GM19372 (cell line): ENCODE data around the gene ZNF19.
"Not testable (repeated sequence)": the region's sequence is repeated elsewhere in the genome, so short reads cannot be mapped to it uniquely, and the experiment has no call there.

Source experiments
- ATAC-seq: cut with Tn5 transposase; IDR thresholded peaks from one replicate; pipeline ENCODE4 v1.9.1; 2021; ENCODE audit warnings: mild to moderate bottlenecking, low read depth, moderate library complexity; ENCODE audit not compliant: unreplicated experiment

Gene ZNF19

DNA sequence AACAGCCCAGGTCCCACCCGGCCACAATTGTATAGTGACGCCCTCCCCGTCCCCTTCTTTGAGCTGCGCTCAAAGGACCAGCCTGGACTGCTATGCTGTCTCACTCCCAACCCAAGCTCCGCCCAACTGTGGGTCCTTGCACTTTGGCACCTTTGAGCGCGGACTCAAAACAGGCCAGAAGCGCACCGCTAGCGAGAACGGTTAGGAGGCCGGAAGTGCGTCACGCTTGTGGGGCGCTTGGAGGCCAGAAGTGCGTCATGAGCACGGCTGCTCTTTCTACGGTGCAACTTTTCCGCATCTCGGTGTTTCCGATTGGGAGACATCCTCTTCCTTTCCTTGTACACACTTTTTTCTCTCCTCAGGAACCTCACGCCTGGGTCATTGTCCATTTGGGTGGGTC, at the start of gene ZNF19:
ZNF19 (minus strand) TSS at position 203 of the 400 bp plus-strand sequence. CDS start 7,210 bp downstream, outside the sequence.
- ATAC-seq: no peak

DNA sequence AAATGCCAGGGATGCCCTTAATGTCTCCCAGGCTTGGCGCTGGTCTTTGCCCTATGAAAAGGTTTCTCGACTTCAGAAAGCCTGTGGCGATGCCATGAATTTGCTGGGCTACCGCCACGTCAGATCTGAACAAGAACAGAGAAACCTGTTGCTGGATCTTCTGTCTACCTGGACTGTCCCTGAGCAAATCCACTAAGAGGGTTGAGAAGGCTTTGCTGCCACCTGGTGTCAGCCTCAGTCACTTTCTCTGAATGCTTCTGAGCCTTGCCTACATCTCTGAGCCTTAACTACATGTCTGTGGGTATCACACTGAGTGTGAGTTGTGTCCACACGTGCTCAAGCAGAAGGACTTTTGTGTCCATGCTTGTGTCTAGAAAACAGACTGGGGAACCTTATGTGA, 48.5 kb upstream of the ZNF19 start:
- ATAC-seq: peak; percentile 68

DNA sequence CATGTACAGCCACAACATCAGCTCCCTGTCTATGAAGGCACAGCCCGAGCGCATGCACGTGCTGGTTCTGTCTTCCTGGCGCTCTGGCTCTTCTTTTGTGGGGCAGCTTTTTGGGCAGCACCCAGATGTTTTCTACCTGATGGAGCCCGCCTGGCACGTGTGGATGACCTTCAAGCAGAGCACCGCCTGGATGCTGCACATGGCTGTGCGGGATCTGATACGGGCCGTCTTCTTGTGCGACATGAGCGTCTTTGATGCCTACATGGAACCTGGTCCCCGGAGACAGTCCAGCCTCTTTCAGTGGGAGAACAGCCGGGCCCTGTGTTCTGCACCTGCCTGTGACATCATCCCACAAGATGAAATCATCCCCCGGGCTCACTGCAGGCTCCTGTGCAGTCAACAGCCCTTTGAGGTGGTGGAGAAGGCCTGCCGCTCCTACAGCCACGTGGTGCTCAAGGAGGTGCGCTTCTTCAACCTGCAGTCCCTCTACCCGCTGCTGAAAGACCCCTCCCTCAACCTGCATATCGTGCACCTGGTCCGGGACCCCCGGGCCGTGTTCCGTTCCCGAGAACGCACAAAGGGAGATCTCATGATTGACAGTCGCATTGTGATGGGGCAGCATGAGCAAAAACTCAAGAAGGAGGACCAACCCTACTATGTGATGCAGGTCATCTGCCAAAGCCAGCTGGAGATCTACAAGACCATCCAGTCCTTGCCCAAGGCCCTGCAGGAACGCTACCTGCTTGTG, 47.8 kb upstream of the ZNF19 start:
- ATAC-seq: no peak

DNA sequence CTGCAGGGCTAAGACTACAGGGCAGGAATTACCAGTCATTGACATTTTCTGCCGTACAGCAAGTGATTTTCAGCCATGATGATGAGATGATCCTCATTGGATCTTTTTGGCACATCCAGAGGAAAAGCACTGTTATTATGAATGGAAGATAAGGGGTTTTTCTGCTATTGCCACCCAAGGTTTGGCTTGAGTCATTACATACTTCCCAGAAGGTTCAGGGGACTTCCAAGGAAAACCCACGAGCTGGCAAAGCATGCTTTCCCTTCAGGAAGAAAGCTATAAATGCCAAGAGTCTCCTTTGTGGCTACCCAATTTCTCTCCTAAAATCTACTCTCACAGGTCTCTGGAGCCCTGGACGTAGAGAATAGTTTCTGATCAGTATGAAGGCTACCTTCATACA, 43.2 kb upstream of the ZNF19 start:
- ATAC-seq: no peak

DNA sequence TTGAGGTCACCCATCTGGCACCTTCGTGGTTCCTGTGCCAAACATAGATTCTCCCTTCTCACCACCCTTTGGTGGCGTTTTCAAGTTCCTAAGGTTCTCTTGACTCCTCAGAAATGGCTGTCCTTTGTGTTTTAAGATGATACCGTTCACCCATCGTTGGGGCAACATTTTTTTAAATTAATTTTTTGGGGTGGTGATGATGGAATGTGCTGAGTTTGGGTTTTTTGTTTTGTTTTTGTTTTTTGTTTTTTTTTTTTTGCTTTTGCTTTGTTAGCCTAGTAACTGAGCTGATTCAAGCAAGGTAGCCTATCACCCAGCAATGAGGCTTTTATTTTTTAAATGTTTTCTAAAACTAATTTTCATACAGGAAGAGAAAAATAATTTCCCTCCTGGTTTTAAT, 39.7 kb upstream of the ZNF19 start:
- ATAC-seq: no peak

DNA sequence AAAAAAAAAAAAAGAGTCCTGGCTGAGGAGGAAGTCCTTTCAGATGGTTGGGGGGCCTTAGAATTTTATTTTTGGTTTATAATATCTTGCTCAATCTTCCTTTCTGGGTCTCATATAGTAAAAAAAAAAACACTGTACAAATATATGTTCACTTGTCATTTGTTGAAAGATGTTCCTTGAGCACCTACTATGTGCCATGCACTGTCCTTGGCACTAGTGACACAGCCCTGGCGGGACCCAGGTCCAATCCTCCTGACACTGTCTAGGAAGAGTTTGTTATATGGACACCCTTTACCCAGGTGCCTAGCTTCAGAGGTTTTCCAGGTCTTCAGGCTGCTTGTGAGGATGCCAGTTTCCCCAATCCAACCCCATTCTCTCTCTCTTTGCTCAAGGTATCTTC, 39.1 kb upstream of the ZNF19 start:
- no peak for ATAC-seq

DNA sequence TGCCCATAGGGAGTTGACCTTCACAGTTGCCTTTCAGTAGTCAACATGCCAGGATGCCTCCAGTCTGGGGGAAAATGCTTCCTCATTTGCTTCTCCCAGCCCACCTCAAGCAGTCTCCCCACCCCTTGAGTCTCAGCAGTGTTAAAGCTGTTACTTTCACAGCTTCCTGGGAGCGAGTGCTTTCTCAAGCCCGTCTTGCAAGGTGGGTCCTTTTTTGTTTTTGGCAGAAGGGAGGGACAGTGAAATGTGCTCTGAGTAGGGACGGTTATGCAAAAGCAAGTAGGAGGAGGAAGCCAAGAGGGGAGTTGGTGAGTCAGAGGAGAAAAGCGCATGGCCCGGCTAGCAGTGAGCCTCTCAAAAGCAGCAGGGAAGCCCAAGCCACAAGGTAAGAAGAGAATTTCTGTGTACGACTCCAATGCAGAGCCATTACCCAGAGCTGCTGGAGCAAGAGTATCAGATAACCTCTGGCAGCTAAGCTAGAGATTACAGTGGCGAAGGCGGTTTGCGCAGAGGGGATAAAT, 37.0 kb upstream of the ZNF19 start, which contains the start of gene CHST4:
CHST4 (plus strand) TSS at position 316 of the 521 bp plus-strand sequence. CDS start 10,252 bp downstream, outside the sequence.
- no peak for ATAC-seq

DNA sequence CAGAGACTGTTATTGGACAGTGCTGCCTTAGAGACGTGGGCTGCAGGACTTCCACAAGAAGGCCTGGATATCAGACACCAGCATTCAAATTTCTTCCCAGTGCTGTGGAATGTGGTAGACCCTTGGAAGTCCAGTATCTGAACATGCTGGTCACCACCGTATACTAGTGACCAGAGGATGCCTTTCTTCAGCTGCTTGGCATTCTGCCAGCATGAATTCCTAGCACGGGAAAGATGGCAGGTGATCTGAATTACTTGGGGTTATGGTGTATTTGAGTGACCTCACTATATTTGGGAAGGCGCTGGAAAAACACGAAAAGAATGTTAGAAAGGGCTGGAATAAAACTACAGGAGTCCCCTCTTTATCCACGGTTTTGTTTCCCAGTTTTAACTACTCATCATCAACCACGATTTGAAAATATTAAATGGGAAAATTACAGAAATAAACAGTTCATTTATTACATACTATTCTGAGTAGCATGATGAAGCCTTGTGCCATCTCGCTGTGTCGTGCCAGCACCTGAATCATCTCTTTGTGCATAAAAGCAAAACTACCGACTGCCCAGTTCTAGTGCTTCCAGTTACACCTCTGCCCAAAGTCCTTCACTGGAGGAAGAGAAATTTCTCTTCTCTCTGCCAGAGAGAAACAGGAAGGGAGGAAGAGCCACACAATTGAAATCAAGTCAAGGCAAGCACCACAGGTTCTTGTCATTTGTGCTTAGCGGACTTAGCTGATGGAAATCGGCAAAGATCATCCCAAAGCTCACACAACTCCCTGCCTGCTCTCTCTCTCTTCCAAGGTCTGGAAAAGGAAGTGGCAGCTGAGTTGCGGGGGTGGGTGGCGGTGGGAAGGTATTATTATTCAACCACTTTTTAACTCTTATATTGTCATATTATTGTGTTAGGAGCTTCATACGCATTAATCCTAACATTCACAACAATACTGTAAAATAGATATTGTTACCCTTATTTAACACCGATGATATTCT, 35.7 kb upstream of the ZNF19 start:
- no peak for ATAC-seq

DNA sequence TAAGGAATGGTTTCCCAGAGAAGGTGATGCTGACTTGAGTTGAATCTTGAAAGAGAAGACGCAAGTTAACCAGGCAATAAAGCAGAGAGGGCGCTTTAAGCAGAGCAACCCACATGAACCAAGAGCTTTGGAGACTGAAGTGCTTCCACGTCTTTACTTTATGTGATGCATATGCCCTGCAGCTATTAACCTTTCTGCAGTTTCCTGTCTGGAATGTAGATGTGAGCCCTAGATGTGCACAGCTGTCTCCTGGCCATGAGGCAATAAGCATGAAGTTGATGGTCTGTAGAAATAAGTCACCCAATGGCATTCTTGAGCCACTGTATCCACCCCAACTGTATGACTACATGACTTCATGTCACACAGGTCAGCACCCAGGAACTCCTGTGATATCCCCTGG, 31.4 kb upstream of the ZNF19 start:
- no peak for ATAC-seq

DNA sequence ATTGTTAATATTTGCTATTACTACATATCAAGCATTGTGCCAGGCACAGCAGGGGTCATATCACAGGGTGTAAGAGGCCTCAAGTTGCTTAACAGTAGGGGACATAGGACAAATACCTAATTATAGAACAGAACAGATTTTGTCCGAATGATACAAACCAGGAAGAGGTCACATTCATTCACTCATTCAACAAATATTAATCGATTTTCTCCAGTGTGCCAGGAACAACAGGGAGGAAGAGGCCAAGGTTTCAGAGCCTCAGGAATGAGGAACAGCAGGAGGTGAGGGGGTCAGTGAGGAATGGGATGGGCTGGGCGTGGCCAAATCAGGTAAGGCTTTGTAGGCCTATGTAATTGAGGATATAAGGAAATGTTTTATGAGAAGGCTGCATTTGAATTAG, 25.9 kb upstream of the ZNF19 start:
- ATAC-seq: no peak

DNA sequence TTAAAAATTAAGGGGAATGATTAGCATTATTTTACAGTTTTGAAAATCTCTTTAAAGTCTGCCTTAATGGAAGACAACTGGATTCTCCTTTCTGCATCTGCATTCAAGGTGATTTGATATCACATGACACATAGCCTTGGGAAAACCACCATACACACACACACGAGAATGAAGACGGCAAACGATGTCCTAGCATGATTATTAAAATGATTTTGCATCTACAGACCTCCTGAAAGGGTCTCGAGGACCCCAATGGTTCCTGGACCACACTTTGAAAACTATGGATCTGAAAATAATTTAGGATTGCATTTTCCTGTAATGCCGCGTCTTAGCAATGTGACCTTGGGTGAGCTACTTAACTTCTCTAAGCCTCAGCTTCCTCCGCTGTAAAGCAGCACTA, 25.4 kb upstream of the ZNF19 start:
- ATAC-seq: no peak

DNA sequence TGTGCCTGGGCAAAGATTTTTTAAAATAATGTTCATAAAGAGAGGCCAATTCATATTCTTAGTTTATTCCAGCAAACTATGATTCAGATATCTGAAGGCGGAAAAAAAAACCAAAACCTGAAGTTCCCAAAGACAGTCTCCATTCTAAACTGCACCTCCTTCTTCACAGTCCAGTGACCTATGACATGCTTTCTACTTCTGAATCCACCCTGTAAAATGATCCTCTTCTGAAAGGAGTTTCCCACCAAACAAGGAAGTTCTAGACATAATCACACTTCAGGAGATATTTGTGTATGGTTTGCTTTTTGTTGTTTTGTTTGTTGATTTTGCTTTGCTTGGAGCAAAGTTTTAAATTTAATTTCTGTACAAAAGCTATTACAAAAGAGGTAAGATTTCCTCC, 24.2 kb upstream of the ZNF19 start:
- no peak for ATAC-seq

DNA sequence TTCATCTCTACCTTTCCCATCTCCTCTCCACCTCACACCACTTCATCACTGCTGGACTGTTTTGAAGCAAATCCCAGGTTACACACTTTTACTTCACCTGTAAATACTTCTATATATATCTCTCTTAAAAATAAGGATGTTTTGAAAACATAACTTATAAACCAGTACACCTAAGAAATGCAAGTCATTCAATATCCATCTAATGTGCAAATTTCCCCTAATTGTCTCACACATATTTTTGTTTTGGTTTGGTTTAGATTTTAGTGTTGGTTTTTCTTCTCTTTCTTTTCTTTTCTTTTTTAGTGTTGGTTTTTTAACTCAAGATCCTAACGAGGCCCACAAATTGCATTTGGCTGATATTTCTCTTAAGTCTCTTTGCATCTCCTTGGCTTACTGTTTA, 17.9 kb upstream of the ZNF19 start:
- no peak for ATAC-seq

DNA sequence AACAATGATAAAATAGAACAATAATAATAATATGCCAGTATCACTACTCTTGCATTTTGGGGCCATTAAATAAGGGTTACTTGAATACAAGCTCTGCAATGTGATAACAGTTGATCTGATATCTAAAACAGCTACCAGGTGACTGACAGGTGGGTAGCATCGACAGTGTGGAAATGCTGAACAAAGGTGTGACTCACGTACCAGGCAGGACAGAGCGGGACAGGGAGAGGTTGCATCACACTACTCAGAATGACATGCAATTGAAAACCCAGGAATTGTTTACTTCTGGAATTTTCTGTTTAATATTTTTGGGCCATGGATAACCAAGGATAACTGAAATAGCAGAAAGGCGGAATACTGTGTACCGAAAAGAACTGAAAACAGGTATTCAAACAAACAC, 15.8 kb upstream of the ZNF19 start:
- no peak for ATAC-seq

DNA sequence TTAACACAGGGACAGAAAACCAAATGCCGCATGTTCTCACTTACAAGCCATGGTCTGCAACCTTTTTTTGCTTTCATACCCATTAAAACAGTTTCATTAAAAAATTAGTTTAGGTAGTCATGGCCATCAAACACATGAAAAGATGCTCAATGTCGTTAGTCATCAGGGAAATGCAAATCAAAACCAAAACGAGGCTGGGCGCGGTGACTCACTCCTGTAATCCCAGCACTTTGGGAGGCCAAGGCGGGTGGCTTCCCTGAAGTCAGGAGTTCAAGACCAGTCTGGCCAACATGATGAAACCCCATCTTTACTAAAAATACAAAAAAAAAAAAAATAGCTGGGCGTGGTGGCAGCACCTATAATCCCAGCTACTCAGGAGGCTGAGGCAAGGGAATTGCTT, 14.9 kb upstream of the ZNF19 start:
- ATAC-seq: not testable (repeated sequence)

DNA sequence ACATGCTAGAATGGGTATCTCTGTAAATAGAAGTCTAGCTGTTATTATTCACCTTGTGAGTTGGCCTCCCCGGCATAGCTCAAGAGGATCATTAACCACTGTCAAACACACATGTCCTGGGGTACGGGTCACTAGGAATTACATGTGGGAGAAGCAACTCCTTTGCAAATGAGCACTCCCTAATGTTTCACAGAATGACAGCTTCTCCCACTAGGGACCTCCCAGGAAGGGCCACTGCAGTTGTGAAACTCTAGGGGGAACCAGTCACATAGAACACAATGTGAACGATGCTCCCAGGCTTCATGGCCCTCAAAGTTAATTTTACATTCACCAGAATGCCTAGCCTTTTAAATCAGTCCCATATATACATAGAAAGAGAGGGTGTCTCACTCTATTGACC, 12.4 kb upstream of the ZNF19 start:
- ATAC-seq: no peak

DNA sequence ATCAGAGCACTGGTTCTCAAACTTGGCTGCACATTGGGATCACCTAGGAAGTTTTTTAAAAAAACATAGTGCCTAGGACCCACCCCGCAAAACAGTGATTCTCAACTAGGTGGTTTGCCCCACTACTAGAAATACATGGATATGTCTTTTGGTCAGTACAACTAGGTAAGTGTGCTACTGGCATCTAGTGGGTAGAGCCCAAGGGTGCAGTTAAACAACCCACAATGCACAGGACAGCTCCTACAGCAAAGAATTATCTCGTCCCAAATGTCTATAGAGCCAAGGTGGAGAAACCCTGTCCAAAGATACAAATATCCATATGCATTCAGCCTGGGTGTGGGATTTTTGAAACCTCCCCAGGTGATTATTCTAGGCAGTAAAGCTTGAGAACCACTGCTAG, 11.8 kb upstream of the ZNF19 start:
- no peak for ATAC-seq

DNA sequence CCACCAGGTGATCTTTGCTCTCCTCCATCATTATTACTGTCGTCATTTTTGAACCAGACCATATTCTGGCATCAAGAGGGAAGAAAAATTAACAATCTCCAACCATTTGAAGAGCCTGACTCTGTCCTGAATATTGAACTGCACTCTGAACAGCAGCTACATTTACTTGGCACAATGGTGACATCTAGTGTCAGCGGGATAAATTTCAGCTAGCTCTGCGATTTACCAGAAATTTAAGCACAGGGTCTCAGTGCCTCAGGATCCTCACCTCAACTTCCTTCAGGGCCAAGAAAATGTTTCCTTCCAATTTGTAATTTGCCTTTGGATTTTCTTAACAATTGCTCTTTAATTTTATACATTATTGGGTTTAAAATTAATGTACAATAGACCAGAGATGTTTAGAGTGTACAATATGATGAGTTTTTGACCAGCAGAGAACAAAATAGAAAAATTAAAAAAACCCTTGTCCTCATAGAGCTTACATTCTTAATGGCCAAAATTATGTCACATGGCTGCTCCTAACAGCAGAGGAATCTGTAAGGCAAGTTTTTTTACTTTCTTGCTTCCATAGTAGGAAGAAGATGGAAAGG, 10.7 kb upstream of the ZNF19 start:
- no peak for ATAC-seq

DNA sequence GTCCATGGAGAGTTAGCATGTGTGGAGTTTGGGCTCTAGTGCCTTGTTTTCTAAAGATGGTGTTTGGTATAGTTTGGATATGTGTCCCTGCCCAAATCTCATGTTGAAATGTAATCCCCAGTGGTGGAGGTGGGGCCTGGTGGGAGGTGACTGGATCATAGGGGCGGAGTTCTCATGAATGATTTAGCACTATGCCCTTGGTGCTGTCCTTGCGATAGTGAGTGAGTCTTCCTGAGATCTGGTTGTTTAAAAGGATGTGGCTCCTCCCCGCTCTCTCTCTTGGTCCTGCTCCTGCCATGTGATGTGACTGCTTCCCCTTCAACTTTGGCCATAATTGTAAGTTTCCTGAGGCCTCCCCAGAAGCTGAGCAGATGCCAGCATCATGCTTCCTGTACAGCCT, 8.9 kb upstream of the ZNF19 start:
- ATAC-seq: no peak

DNA sequence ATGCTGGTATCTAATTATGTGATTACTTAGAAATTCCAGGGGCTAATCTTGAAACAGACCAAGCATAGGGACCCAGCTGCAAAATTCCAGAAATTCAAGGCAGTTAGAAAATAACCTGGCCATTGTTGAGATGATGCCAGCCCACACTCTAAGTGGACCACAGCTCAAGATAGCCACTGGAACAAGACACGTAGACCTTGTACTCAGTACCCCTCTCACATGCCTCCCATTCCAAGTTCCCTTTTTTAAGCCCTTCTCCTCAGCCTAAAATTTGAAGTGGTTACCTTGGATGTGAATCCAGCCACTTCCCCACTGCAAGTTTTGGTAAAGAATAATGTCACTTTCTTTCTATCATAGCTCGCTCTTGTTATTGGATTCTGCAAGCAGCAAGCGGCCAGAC, 4.1 kb upstream of the ZNF19 start:
- ATAC-seq: no peak

DNA sequence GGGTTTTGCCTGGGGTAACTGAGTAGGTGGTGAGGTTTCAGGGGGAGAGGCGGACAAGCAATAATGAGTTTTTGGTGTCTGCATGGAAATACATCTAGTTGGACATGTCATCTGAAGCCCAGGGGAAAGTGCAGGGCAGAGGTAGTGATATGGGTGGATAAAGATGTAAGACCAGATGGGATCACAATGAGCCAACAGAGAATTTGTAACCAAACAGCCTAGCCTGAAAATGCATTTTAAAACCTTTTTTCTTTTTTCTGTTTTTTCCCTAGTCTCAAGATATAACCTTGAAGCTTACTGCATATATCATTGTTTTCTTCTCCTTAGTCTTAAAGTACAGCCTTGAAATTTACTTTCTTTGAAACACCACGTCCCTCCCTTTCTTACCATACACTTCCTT, 3.7 kb upstream of the ZNF19 start:
- ATAC-seq: no peak
